ENCODE measurements around the gene RPL18A. TPM values are rescaled to one million over a fixed set of nuclear protein-coding genes. Genes with fewer than 3 reads are reported as not detected.

Gene RPL18A
- 5,111 TPM for polyA plus RNA-seq (2012; ENCODE audit: low read depth, missing spikeins)

GRCh38 chr19:17859533-17860330 lies at the start of gene RPL18A:
TSS of gene RPL18A (plus strand) at chr19:17859910. CDS start at chr19:17859957, 47 bp downstream.
- DNase-seq (ENCODE audit: insufficient read length, low spot score): peak; percentile 95
- peak; percentile 99 for FAIRE-seq
- TF ChIP-seq TAF1 (IDR thresholded peaks at IDR 0.05; ENCODE audit: low read depth, low read length) (peak; percentile 99), PAX5 (IDR thresholded peaks at IDR 0.05; ENCODE audit: insufficient read depth, low read length, severe bottlenecking) (no peak), POU2F2 (IDR thresholded peaks at IDR 0.05; ENCODE audit: low read depth, low read length) (peak; percentile 92), SPI1 (IDR thresholded peaks at IDR 0.05; ENCODE audit: low read depth, low read length) (no peak), POLR2A (IDR thresholded peaks at IDR 0.05; ENCODE audit: low read depth, low read length) (peak; percentile 98), POLR2AphosphoS5 (IDR thresholded peaks at IDR 0.05; ENCODE audit: low read depth, low read length) (peak; percentile 99)

DNA sequence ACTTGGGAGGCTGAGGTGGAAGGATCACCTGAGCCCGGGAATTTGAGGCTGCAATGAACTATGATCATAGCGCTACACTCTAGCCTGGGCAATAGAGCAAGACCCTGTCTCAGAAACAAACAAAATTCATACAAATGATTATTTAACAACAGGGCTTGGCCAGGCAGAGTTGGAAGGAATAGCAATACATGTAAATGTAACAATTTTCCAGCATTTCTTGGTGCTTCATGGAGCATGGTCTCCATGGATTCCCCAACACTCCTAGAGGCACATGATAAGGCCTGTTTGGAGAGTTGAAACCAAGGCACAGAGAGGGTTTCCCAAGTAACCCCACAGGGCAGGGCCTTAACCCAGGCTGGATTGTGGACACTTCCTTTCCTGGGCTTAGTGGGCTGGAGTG lies 48.6 kb upstream of the RPL18A start:
- no peak for FAIRE-seq
- DNase-seq (ENCODE audit: insufficient read length, low spot score): no peak
- no peak for TF ChIP-seq POLR2A (IDR thresholded peaks at IDR 0.05; ENCODE audit: low read depth, low read length)
- no peak for TF ChIP-seq TAF1 (IDR thresholded peaks at IDR 0.05; ENCODE audit: low read depth, low read length)
- TF ChIP-seq SPI1 (IDR thresholded peaks at IDR 0.05; ENCODE audit: low read depth, low read length): no peak
- no peak for TF ChIP-seq PAX5 (IDR thresholded peaks at IDR 0.05; ENCODE audit: insufficient read depth, low read length, severe bottlenecking)
- TF ChIP-seq POLR2AphosphoS5 (IDR thresholded peaks at IDR 0.05; ENCODE audit: low read depth, low read length): no peak
- TF ChIP-seq POU2F2 (IDR thresholded peaks at IDR 0.05; ENCODE audit: low read depth, low read length): no peak

DNA sequence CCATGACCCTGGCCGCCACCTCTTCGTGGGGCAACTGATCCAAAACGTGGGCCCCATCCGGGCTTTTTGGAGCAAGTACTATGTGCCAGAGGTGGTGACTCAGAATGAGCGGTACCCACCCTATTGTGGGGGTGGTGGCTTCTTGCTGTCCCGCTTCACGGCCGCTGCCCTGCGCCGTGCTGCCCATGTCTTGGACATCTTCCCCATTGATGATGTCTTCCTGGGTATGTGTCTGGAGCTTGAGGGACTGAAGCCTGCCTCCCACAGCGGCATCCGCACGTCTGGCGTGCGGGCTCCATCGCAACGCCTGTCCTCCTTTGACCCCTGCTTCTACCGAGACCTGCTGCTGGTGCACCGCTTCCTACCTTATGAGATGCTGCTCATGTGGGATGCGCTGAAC lies 48.0 kb upstream of the RPL18A start:
- FAIRE-seq: no peak
- TF ChIP-seq SPI1 (IDR thresholded peaks at IDR 0.05; ENCODE audit: low read depth, low read length): no peak
- TF ChIP-seq POLR2A (IDR thresholded peaks at IDR 0.05; ENCODE audit: low read depth, low read length): no peak
- TF ChIP-seq POLR2AphosphoS5 (IDR thresholded peaks at IDR 0.05; ENCODE audit: low read depth, low read length): no peak
- TF ChIP-seq POU2F2 (IDR thresholded peaks at IDR 0.05; ENCODE audit: low read depth, low read length): no peak
- no peak for DNase-seq (ENCODE audit: insufficient read length, low spot score)

- DNase-seq (ENCODE audit: insufficient read length, low spot score) (no peak), FAIRE-seq (no peak)
- TF ChIP-seq POLR2A (IDR thresholded peaks at IDR 0.05; ENCODE audit: low read depth, low read length) (no peak), PAX5 (IDR thresholded peaks at IDR 0.05; ENCODE audit: insufficient read depth, low read length, severe bottlenecking) (no peak), POLR2AphosphoS5 (IDR thresholded peaks at IDR 0.05; ENCODE audit: low read depth, low read length) (no peak), POU2F2 (IDR thresholded peaks at IDR 0.05; ENCODE audit: low read depth, low read length) (no peak), TAF1 (IDR thresholded peaks at IDR 0.05; ENCODE audit: low read depth, low read length) (no peak), SPI1 (IDR thresholded peaks at IDR 0.05; ENCODE audit: low read depth, low read length) (no peak)
Observed at GRCh38 chr19:17812099-17812498, 47.6 kb upstream of the RPL18A start.

GRCh38 chr19:17817668-17818363 lies 41.9 kb upstream of the RPL18A start:
- FAIRE-seq: no peak
- DNase-seq (ENCODE audit: insufficient read length, low spot score): no peak
- TF ChIP-seq SPI1 (IDR thresholded peaks at IDR 0.05; ENCODE audit: low read depth, low read length): no peak
- no peak for TF ChIP-seq POU2F2 (IDR thresholded peaks at IDR 0.05; ENCODE audit: low read depth, low read length)
- no peak for TF ChIP-seq POLR2A (IDR thresholded peaks at IDR 0.05; ENCODE audit: low read depth, low read length)
- TF ChIP-seq PAX5 (IDR thresholded peaks at IDR 0.05; ENCODE audit: insufficient read depth, low read length, severe bottlenecking): no peak
- TF ChIP-seq TAF1 (IDR thresholded peaks at IDR 0.05; ENCODE audit: low read depth, low read length): no peak
- no peak for TF ChIP-seq POLR2AphosphoS5 (IDR thresholded peaks at IDR 0.05; ENCODE audit: low read depth, low read length)

DNA sequence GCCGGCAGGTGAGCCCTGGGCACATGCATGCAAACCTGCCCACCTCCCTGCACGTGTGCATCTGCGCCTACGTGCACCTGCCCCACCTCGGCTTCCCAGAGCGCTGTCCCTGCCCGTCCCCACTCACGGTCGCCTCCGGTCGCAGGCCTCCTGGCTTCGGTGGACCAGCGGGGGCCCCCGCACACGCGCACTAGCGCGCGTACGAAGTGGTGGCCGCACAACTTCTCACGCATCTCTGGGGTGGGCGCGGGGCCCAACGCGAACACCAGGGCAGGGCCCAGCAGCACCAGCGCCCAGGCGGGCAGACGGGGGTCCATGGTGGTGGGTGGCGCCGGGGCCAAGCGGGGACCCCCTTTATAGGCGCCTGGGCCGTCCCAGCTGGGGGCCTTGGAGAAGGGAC lies 38.5 kb upstream of the RPL18A start, which contains the start of gene INSL3:
INSL3 (minus strand) TSS at position 330 of the 400 bp plus-strand sequence; CDS start at position 317, 13 bp downstream.
- FAIRE-seq (no peak), DNase-seq (ENCODE audit: insufficient read length, low spot score) (no peak)
- TF ChIP-seq POU2F2 (IDR thresholded peaks at IDR 0.05; ENCODE audit: low read depth, low read length) (no peak), PAX5 (IDR thresholded peaks at IDR 0.05; ENCODE audit: insufficient read depth, low read length, severe bottlenecking) (no peak), SPI1 (IDR thresholded peaks at IDR 0.05; ENCODE audit: low read depth, low read length) (no peak), TAF1 (IDR thresholded peaks at IDR 0.05; ENCODE audit: low read depth, low read length) (no peak), POLR2AphosphoS5 (IDR thresholded peaks at IDR 0.05; ENCODE audit: low read depth, low read length) (no peak), POLR2A (IDR thresholded peaks at IDR 0.05; ENCODE audit: low read depth, low read length) (no peak)

DNA sequence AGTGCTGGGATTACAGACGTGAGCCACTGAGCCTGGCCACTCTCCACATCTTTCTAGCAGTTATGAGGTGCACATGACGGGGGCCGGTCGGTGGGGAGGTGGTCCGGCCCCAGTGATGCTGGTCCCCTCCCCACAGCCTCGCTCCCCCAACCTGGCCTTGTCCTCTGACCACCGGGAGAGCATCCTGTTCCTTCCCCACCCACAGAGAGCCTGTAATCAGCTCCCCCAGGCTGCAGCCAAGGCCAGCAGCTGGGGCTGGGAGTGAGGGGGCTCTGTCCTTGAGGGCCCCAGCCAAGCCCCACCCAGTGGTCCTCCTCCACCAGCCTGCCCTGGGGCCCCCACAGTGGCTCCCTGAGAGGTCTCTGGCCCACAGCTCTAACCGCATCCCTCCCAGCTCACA lies 35.4 kb upstream of the RPL18A start:
- no peak for DNase-seq (ENCODE audit: insufficient read length, low spot score)
- FAIRE-seq: no peak
- TF ChIP-seq TAF1 (IDR thresholded peaks at IDR 0.05; ENCODE audit: low read depth, low read length) (no peak), POU2F2 (IDR thresholded peaks at IDR 0.05; ENCODE audit: low read depth, low read length) (no peak), POLR2A (IDR thresholded peaks at IDR 0.05; ENCODE audit: low read depth, low read length) (no peak), POLR2AphosphoS5 (IDR thresholded peaks at IDR 0.05; ENCODE audit: low read depth, low read length) (no peak), SPI1 (IDR thresholded peaks at IDR 0.05; ENCODE audit: low read depth, low read length) (no peak), PAX5 (IDR thresholded peaks at IDR 0.05; ENCODE audit: insufficient read depth, low read length, severe bottlenecking) (no peak)

DNA sequence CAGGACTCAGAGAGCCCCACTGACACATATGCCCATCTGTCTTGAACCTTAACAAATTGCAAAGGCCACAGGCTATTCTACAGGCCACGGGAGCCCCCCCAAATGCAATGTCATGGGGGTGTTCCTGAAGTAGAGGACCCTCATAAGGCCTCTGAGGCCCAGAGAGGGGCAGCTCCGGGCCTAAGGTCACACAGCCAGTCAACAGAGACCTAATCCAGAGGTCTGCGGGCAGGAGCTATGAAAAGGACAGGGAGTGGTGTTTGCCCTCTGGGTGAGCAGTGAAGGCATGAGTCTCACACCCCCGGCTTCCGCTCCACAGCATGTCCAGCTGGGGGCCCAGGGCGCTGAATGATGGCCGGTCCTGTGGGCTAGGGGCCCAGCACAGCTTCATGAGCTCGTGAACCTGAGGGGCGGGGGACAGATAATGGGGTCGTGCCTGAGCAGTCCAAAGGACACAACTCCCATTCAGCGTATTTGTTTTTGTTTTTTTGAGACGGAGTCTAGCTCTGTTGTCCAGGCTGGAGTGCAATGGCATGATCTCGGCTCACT lies 33.1 kb upstream of the RPL18A start:
- DNase-seq (ENCODE audit: insufficient read length, low spot score) (no peak), FAIRE-seq (no peak)
- TF ChIP-seq PAX5 (IDR thresholded peaks at IDR 0.05; ENCODE audit: insufficient read depth, low read length, severe bottlenecking): no peak

DNA sequence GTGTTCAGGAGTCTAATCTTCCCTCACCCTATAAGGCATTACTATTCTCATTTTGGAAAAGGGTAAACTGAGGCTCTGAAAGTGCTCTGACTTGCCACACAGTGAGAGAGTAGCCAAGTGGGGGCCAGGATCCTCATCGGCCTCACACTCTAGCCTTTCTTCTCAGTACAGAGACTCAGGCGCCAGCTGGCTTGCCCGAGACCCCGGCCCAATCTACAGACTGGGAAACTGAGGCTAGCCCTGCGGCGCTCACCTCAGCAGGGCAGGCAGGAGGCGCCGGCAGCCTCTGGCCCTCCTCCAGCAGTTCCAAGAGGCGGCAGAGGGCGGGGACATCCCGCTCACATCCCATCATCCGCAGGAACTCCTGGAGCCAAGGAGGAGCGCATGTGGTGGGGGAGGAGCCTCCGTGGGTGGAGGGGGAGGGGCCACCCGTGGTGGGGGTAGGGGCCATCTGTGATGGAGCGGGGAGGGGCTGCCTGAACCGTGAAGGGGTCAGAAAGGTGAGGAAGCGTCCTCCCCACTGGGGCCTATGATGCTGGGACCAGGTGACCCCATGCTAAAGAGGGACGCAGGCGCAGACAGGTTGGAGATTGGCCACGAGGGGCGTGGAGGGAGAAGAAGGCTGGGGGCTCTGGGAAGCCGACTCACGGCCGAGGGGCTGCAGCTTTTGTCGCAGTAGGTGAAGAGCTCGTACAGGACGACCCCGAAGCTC lies 29.7 kb upstream of the RPL18A start:
- FAIRE-seq (no peak), DNase-seq (ENCODE audit: insufficient read length, low spot score) (no peak)
- TF ChIP-seq POU2F2 (IDR thresholded peaks at IDR 0.05; ENCODE audit: low read depth, low read length): no peak
- no peak for TF ChIP-seq PAX5 (IDR thresholded peaks at IDR 0.05; ENCODE audit: insufficient read depth, low read length, severe bottlenecking)
- no peak for TF ChIP-seq SPI1 (IDR thresholded peaks at IDR 0.05; ENCODE audit: low read depth, low read length)
- TF ChIP-seq TAF1 (IDR thresholded peaks at IDR 0.05; ENCODE audit: low read depth, low read length): no peak
- no peak for TF ChIP-seq POLR2A (IDR thresholded peaks at IDR 0.05; ENCODE audit: low read depth, low read length)
- no peak for TF ChIP-seq POLR2AphosphoS5 (IDR thresholded peaks at IDR 0.05; ENCODE audit: low read depth, low read length)
